Right cardiac atrium (tissue), 5 donors: Measurements from ENCODE around the gene POU2F1. TPM values are rescaled to one million over a fixed set of nuclear protein-coding genes. Genes with fewer than 3 reads are reported as not detected.
A peak's percentile ranks its signal among the peaks of the same experiment; 100 is the strongest.

Experiments used
- ATAC-seq, 2 donors: fragments of 200-7000 bp; cut with Tn5 transposase; one replicate each; pipeline versions ENCODE4 v1.8.0 to v1.9.1; 2020; ENCODE audit warnings: moderate library complexity in 2 of 2, mild to moderate bottlenecking in 1 of 2
- DNase-seq, 3 donors: peaks; one replicate each; pipeline ENCODE4 v3.0.0-alpha.2; 2020
- H3K27ac ChIP-seq: one replicate; pipeline ENCODE4 v1.5.1; 2013; ENCODE audit warnings: mild to moderate bottlenecking, low read length, control low read depth, moderate library complexity
- H3K27me3 ChIP-seq: one replicate; pipeline ENCODE4 v1.6.1; 2013; ENCODE audit not compliant: control insufficient read depth, insufficient read depth
- H3K4me1 ChIP-seq: one replicate; pipeline ENCODE4 v1.6.1; 2013; ENCODE audit warnings: low read length; ENCODE audit not compliant: control insufficient read depth, insufficient read depth
- H3K4me3 ChIP-seq: one replicate; pipeline ENCODE4 v1.5.1; 2013; ENCODE audit warnings: low read length, control low read depth
- H3K9me3 ChIP-seq: one replicate; pipeline ENCODE4 v1.6.1; 2013; ENCODE audit warnings: low read length; ENCODE audit not compliant: control insufficient read depth
- WGBS: extraction: QIAGEN DNeasy Blood & Tissue Kit; methylation state at CpG from one replicate; pipeline ENCODE4 v1.1.7; 2013; 5-methylcytosine and 5-hydroxymethylcytosine counted together
- intact Hi-C, 4 donors: fragments of 100-400 bp; cut with DNase I; formaldehyde crosslinking; loops; one replicate each; pipeline versions ENCODE4 v1.11.0 to v1.14.0; 2022 to 2023
- polyA plus RNA-seq: library from polyadenylated mRNA; stranded (reverse); fragments of 200-250 nt; gene quantifications from one replicate; pipeline ENCODE4 v1.2.3, GENCODE V29; 2013
- total RNA-seq, 4 donors: library from RNA; stranded (reverse); fragmentation: NEBNext Ultra II Directional; extraction: Animal tissue kit (Norgen Biotek cat#: 25700); gene quantifications; one replicate each; pipeline ENCODE4 v1.2.1, GENCODE V29; 2021
- donor health status: healthy with polysubstance abuse.
- donor health status: DM: no; HTN: yes; CAD: no.
- donor health status: DM: no; HTN: no; CAD: no.
- donor health status: DM: no; HTN: yes; CAD: no; lungs with severe emphysema.
- donor health status: DM: yes; HTN: yes; CAD: no.

The POU2F1 gene
- total and polyA plus RNA-seq, 5 donors, result 3.2 to 12.5 (median 9.6) TPM

DNA sequence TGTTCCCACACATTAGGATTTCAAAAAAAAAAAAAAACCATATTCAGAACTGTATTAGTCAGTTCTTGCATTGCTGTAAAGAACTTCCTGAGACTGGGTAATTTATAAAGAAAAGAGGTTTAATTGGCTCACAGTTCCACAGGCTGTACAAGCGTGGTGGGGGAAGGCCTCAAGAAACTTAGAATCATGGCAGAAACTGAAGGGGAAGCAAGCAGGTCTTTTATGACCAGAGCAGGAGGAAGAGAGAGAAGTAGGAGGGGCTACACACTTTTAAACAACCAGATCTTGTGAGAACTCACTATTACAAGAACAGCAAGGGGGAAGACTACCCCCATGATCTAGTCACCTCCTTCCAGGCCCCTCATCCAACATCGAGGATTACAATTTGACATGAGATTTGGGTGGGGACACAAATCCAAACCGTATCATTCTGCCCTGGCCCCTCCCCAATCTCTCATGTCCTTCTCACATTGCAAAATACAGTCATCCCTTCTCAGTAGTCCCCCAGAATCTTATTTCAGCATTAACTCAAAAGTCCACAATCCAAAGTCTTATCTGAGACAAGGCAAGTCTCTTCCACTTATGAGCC lies 51.8 kb downstream of the POU2F1 start:
- Histone ChIP-seq H3K4me3 (no peak overlapping the region), H3K9me3 (no peaks in the 10 kb centered on the region), H3K27me3 (no peaks in the 10 kb centered on the region), H3K4me1 (peaks cover 7% of the 10 kb centered on the region), H3K27ac (no peak overlapping the region)
- intact Hi-C loops, result no loop called here
- DNase-seq (no peak), ATAC-seq (no peak)
- WGBS, result 88% methylated on average over 3 of the region's 3 CpGs

DNA sequence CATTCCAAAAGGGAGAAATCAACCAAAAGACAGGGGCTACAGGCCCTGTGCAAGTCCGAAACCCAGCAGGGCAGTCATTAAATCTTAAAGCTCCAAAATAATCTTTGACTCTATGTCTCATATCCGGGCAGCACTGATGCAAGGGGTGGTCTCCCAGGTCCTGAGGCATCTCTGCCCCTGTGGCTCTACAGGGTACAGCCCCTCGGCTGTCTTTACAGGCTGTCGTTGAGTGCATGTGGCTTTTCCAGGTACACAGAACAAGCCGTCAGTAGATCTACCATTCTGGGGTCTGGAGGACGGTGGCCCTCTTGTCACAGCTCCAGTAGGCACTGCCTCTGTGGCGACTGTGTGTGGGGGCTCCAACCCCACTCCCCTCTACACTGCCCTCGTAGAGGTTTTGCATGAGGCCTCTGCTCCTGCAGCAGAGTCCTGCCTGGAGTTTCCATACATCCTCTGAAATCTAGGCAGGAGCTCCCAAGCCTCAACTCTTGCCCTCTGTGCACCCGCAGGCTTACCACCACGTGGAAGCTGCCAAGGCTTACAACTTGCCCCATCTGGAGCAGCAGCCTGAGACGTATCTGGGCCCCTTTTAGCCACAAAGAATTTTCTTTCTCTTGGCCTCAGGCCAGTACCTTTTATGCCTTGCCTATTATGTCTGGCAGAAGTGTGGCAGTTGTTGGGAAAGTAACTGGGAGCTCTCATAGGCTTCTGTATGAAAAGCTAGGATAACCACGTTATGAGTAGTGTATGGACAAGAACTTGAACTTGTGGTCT lies 52.5 kb downstream of the POU2F1 start:
- 68% methylated on average over 12 of the region's 12 CpGs for WGBS
- no peak for DNase-seq
- H3K27ac ChIP-seq, result no peak overlapping the region
- H3K9me3 ChIP-seq, result no peaks in the 10 kb centered on the region
- H3K4me3 ChIP-seq, result no peak overlapping the region
- H3K27me3 ChIP-seq, result no peaks in the 10 kb centered on the region
- intact Hi-C loops, result no loop called here
- peak; percentile 28 to 48 for ATAC-seq
- H3K4me1 ChIP-seq, result peaks cover 7% of the 10 kb centered on the region

GRCh38 chr1:167274061-167274460 lies 53.4 kb downstream of the POU2F1 start:
- DNase-seq, result no peak
- Histone ChIP-seq H3K27ac (no peak overlapping the region), H3K9me3 (no peaks in the 10 kb centered on the region), H3K4me3 (no peak overlapping the region), H3K27me3 (no peaks in the 10 kb centered on the region), H3K4me1 (peaks cover 5% of the 10 kb centered on the region)
- no peak for ATAC-seq
- WGBS, result 93% methylated on average over 1 of the region's 1 CpG
- intact Hi-C loops, result no loop called here

GRCh38 chr1:167276969-167277368 lies 56.3 kb downstream of the POU2F1 start:
- no peaks in the 10 kb centered on the region for H3K27me3 ChIP-seq
- intact Hi-C loops, result no loop called here
- no peak overlapping the region for H3K4me3 ChIP-seq
- ATAC-seq (no peak), DNase-seq (no peak)
- H3K9me3 ChIP-seq, result no peaks in the 10 kb centered on the region
- peaks cover 5% of the 10 kb centered on the region for H3K4me1 ChIP-seq
- no peak overlapping the region for H3K27ac ChIP-seq
- 95% methylated on average over 3 of the region's 3 CpGs for WGBS

DNA sequence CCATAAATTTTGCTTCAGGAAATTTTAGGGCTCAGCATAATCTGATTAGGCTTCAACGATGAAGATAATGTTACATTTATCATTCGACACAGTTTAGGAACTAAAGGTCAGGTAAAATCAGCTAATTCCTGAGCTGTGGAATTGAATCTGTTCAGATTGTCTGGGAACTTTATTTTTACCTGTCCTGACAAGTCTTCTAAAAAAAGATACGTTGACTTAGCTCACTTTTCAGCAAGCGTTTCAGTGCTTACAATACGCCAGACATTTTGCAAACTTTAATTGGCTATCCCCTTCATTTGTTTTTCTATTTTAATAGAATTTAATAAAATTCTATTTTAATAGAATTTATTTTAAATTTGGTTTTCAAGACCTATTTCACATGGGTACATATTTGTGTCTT lies 57.8 kb downstream of the POU2F1 start:
- Histone ChIP-seq H3K4me3 (no peak overlapping the region), H3K27ac (no peak overlapping the region), H3K27me3 (no peaks in the 10 kb centered on the region), H3K4me1 (no peaks in the 10 kb centered on the region), H3K9me3 (no peaks in the 10 kb centered on the region)
- ATAC-seq (no peak), DNase-seq (no peak)
- intact Hi-C loops, result no loop called here
- 89% methylated on average over 5 of the region's 5 CpGs for WGBS

GRCh38 chr1:167280912-167281311 lies 60.2 kb downstream of the POU2F1 start:
- Histone ChIP-seq H3K4me3 (no peak overlapping the region), H3K9me3 (no peaks in the 10 kb centered on the region), H3K27me3 (no peaks in the 10 kb centered on the region), H3K4me1 (no peaks in the 10 kb centered on the region), H3K27ac (no peak overlapping the region)
- WGBS, result 92% methylated on average over 3 of the region's 3 CpGs
- intact Hi-C loops, result no loop called here
- ATAC-seq (no peak), DNase-seq (no peak)

- H3K9me3 ChIP-seq, result no peaks in the 10 kb centered on the region
- peaks cover 2% of the 10 kb centered on the region for H3K4me1 ChIP-seq
- DNase-seq (no peak), ATAC-seq (no peak)
- no peak overlapping the region for H3K4me3 ChIP-seq
- intact Hi-C loops, result no loop called here
- no peak overlapping the region for H3K27ac ChIP-seq
- WGBS, result 86% methylated on average over 3 of the region's 3 CpGs
- no peaks in the 10 kb centered on the region for H3K27me3 ChIP-seq
Measured at GRCh38 chr1:167288390-167289074, 67.8 kb downstream of the POU2F1 start.

GRCh38 chr1:167289075-167289442 lies 68.4 kb downstream of the POU2F1 start:
- Histone ChIP-seq H3K9me3 (no peaks in the 10 kb centered on the region), H3K27me3 (no peaks in the 10 kb centered on the region), H3K27ac (no peak overlapping the region), H3K4me3 (no peak overlapping the region), H3K4me1 (peaks cover 2% of the 10 kb centered on the region)
- 92% methylated on average over 1 of the region's 1 CpG for WGBS
- intact Hi-C loops, result no loop called here
- ATAC-seq (no peak), DNase-seq (no peak)

- H3K27me3 ChIP-seq, result no peaks in the 10 kb centered on the region
- WGBS, result 87% methylated on average over 5 of the region's 5 CpGs
- ATAC-seq (no peak), DNase-seq (peak in 2 of 3 donors; percentile 29 to 48)
- no peaks in the 10 kb centered on the region for H3K9me3 ChIP-seq
- no peak overlapping the region for H3K4me3 ChIP-seq
- intact Hi-C loops, result no loop called here
- no peak overlapping the region for H3K27ac ChIP-seq
- H3K4me1 ChIP-seq, result peaks cover 2% of the 10 kb centered on the region
Measured at GRCh38 chr1:167289966-167290365, 69.3 kb downstream of the POU2F1 start.

- whole genome bisulfite sequencing, result 71% methylated on average over 3 of the region's 3 CpGs
- no peak for DNase-seq
- Histone ChIP-seq H3K4me1 (peaks cover 2% of the 10 kb centered on the region), H3K27ac (no peak overlapping the region), H3K27me3 (no peaks in the 10 kb centered on the region), H3K4me3 (no peak overlapping the region), H3K9me3 (no peaks in the 10 kb centered on the region)
- intact Hi-C loops, result no loop called here
- ATAC-seq, result no peak
Measured at GRCh38 chr1:167291539-167292185, 71.0 kb downstream of the POU2F1 start.

DNA sequence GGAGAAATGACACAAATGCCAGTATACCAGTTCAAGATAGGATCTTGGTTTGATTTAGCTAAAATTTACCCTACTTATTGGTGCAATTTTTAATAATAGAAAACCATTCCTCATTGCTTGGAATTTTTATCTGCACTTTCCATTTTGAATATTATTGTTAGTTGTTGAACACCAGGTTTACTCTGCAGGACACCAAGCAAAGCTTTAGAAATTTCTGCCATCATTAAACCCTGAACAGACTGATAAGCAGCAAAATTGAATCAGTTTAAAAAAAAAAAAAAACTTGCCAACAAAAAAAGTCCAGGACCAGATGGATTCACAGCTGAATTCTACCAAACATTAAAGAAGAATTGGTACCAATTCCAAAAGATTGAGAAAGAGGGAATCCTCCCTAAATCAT lies 71.5 kb downstream of the POU2F1 start:
- H3K27ac ChIP-seq, result no peak overlapping the region
- H3K27me3 ChIP-seq, result no peaks in the 10 kb centered on the region
- intact Hi-C loops, result no loop called here
- no peaks in the 10 kb centered on the region for H3K4me1 ChIP-seq
- DNase-seq, result no peak
- H3K9me3 ChIP-seq, result no peaks in the 10 kb centered on the region
- ATAC-seq, result no peak
- H3K4me3 ChIP-seq, result no peak overlapping the region
